ENCODE results near the gene NFATC1.

DNA sequence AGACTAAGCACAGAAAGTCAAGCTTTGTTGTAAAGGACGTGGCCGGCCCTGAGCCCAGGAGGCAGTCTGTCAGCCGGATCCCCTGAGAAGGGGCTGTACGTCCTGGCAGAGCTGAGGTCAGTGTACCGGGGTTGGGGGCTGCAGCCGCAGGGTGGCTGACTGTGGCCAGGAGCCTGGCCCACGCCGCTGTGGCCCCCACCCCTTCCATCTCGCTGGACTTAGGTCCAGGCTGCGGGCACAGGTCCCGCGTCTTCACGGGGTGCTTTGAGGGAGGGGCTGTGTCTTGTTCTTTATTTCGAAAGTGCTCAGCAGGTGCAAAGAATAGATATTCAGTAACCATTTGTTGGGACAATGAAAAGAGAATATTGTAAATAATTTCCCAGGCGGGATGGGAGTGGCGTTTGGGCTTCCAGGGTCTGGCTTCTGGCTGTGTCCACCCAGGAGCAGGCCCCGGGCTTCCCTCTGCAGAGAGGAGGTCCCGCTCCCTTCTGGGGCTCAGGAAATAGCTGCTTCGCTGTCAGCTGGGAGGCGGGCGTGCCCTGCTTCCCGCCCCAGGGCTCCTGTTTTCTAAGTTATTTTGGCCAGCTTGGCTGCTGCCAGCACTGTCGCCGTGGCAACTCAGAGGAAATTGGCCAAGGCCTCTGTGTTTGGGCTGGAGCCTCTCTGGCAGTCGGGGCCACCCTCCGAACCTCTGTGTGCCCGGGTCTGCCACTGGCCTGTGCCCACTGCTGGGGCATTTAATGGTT, 7.4 kb downstream of the NFATC1 start:
- no peak for TF ChIP-seq EZH2 (IDR thresholded peaks at IDR 0.05; ENCODE audit: borderline replicate concordance, low read length)
- TF ChIP-seq, protein P1, sequence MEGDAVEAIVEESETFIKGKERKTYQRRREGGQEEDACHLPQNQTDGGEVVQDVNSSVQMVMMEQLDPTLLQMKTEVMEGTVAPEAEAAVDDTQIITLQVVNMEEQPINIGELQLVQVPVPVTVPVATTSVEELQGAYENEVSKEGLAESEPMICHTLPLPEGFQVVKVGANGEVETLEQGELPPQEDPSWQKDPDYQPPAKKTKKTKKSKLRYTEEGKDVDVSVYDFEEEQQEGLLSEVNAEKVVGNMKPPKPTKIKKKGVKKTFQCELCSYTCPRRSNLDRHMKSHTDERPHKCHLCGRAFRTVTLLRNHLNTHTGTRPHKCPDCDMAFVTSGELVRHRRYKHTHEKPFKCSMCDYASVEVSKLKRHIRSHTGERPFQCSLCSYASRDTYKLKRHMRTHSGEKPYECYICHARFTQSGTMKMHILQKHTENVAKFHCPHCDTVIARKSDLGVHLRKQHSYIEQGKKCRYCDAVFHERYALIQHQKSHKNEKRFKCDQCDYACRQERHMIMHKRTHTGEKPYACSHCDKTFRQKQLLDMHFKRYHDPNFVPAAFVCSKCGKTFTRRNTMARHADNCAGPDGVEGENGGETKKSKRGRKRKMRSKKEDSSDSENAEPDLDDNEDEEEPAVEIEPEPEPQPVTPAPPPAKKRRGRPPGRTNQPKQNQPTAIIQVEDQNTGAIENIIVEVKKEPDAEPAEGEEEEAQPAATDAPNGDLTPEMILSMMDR (IDR thresholded peaks at IDR 0.05; ENCODE audit: low read length) = no peak
